Right ventricle myocardium superior (tissue), 1 donor: ENCODE measurements around the gene ZBTB11. TPM values are rescaled to one million over a fixed set of nuclear protein-coding genes. Genes with fewer than 3 reads are reported as not detected.
"Not testable (repeated sequence)": the region's sequence is repeated elsewhere in the genome, so short reads cannot be mapped to it uniquely, and the experiment has no call there.

Source experiments
- ATAC-seq: fragments of 200-7000 bp; cut with Tn5 transposase; one replicate; pipeline ENCODE4 v1.9.1; 2020; ENCODE audit warnings: mild to moderate bottlenecking; ENCODE audit not compliant: poor library complexity
- DNase-seq: peaks from one replicate; pipeline ENCODE4 v3.0.0-alpha.2; 2020
- intact Hi-C: fragments of 100-400 bp; cut with DNase I; formaldehyde crosslinking; loops from one replicate; pipeline ENCODE4 v1.11.2; 2022
- total RNA-seq: library from RNA; stranded (reverse); fragmentation: NEBNext Ultra II Directional; extraction: Animal tissue kit (Norgen Biotek cat#: 25700); gene quantifications from one replicate; pipeline ENCODE4 v1.2.1, GENCODE V29; 2021
- donor health status: DM: no; HTN: yes; CAD: no; lungs with severe emphysema.

ZBTB11 gene
- total RNA-seq, 1 donor from 2014 or later: 9.8 TPM

GRCh38 chr3:101633186-101633585 lies 43.7 kb downstream of the ZBTB11 start:
- DNase-seq: no peak
- intact Hi-C loops: no loop called here
- ATAC-seq: no peak

- DNase-seq: no peak
- ATAC-seq: no peak
- intact Hi-C loops: no loop called here
These were observed 44.3 kb downstream of the ZBTB11 start for GRCh38 chr3:101632586-101632985.

- ATAC-seq, intact Hi-C loops: not testable (repeated sequence)
These were observed 45.0 kb downstream of the ZBTB11 start for GRCh38 chr3:101631959-101632358.

GRCh38 chr3:101631098-101631796 lies 45.7 kb downstream of the ZBTB11 start:
- no peak for DNase-seq
- intact Hi-C loops: no loop called here
- ATAC-seq: no peak

More at GRCh38 chr3:101631959-101632358, 45.0 kb downstream of the ZBTB11 start:
- DNase-seq: not testable (repeated sequence)

- no peak for DNase-seq
- no peak for ATAC-seq
- intact Hi-C loops: no loop called here
These were observed 47.7 kb downstream of the ZBTB11 start for GRCh38 chr3:101629219-101629618.

GRCh38 chr3:101625879-101626278 lies 51.1 kb downstream of the ZBTB11 start:
- intact Hi-C loops: no loop called here
- ATAC-seq (no peak), DNase-seq (no peak)

GRCh38 chr3:101624857-101625256 lies 52.1 kb downstream of the ZBTB11 start:
- no peak for ATAC-seq
- intact Hi-C loops: no loop called here
- DNase-seq: no peak

GRCh38 chr3:101623656-101624055 lies 53.3 kb downstream of the ZBTB11 start:
- intact Hi-C loops: no loop called here
- ATAC-seq (no peak), DNase-seq (no peak)

GRCh38 chr3:101619734-101620133 lies 57.2 kb downstream of the ZBTB11 start:
- DNase-seq (no peak), ATAC-seq (no peak)
- intact Hi-C loops: no loop called here

- DNase-seq (no peak), ATAC-seq (no peak)
- intact Hi-C loops: no loop called here
These were observed 58.2 kb downstream of the ZBTB11 start for GRCh38 chr3:101618726-101619125.

GRCh38 chr3:101617478-101617877 lies 59.5 kb downstream of the ZBTB11 start:
- no peak for ATAC-seq

GRCh38 chr3:101615525-101615924 lies 61.4 kb downstream of the ZBTB11 start:
- no peak for DNase-seq
- intact Hi-C loops: no loop called here
- ATAC-seq: no peak

More at GRCh38 chr3:101617478-101617877, 59.5 kb downstream of the ZBTB11 start:
- DNase-seq: no peak
- intact Hi-C loops: no loop called here

- intact Hi-C loops, DNase-seq, ATAC-seq: not testable (repeated sequence)
These were observed 63.9 kb downstream of the ZBTB11 start for GRCh38 chr3:101613014-101613413.

- intact Hi-C loops: no loop called here
- ATAC-seq: no peak
- DNase-seq: no peak
These were observed 65.9 kb downstream of the ZBTB11 start for GRCh38 chr3:101611023-101611422.

GRCh38 chr3:101605398-101605797 lies 71.5 kb downstream of the ZBTB11 start:
- ATAC-seq: not testable (repeated sequence)

GRCh38 chr3:101603184-101603583 lies 73.7 kb downstream of the ZBTB11 start:
- ATAC-seq: no peak

More at GRCh38 chr3:101605398-101605797, 71.5 kb downstream of the ZBTB11 start:
- DNase-seq, intact Hi-C loops: not testable (repeated sequence)

GRCh38 chr3:101602731-101603130 lies 74.2 kb downstream of the ZBTB11 start:
- intact Hi-C loops: no loop called here
- ATAC-seq: no peak

More at GRCh38 chr3:101603184-101603583, 73.7 kb downstream of the ZBTB11 start:
- DNase-seq: no peak
- intact Hi-C loops: no loop called here

More at GRCh38 chr3:101602731-101603130, 74.2 kb downstream of the ZBTB11 start:
- no peak for DNase-seq
